ENCODE results near the gene JPH3. TPM values are rescaled to one million over a fixed set of nuclear protein-coding genes. Genes with fewer than 3 reads are reported as not detected.

The JPH3 gene
- total and polyA plus RNA-seq, 10 donors, result 0.03 TPM; not detected in 9

GRCh38 chr16:87556941-87557459 is 45.3 kb upstream of the JPH3 start:
- peaks cover 0 to 5% (median 0%) of the 10 kb centered on the region in 7 donors for H3K27me3 ChIP-seq (replicated peaks in 1 of 7)
- peaks cover 0 to 5% (median 0%) of the 10 kb centered on the region in 8 donors for H3K9me3 ChIP-seq
- no peaks in the 10 kb centered on the region for H3K36me3 ChIP-seq
- no peak overlapping the region for H3K4me3 ChIP-seq
- 26 to 45% (median 40%) methylated on average over 4 to 7 of the region's 7 CpGs for WGBS, 5 donors
- peak overlapping the region; percentile 50 to 84 (median 80) for H3K27ac ChIP-seq
- intact Hi-C loops (cut with DNase I; ENCODE audit: low total_unique reads), result no loop called here
- TF ChIP-seq POLR2AphosphoS5 (IDR thresholded peaks at IDR 0.05), result peak; percentile 64 to 77 (median 76)
- no peak for TF ChIP-seq POLR2A (IDR thresholded peaks at IDR 0.05)
- peak; percentile 83 for DNase-seq
- peaks cover 5 to 43% (median 17%) of the 10 kb centered on the region in 6 donors for H3K4me1 ChIP-seq

- Histone ChIP-seq H3K4me3 (no peak overlapping the region), H3K27me3 (replicated peaks in 1 of 7) (peaks cover 0 to 5% (median 0%) of the 10 kb centered on the region in 7 donors), H3K36me3 (no peaks in the 10 kb centered on the region), H3K27ac (no peak overlapping the region), H3K9me3 (peaks cover 0 to 5% (median 0%) of the 10 kb centered on the region in 8 donors), H3K4me1 (peaks cover 5 to 43% (median 17%) of the 10 kb centered on the region in 6 donors)
- TF ChIP-seq POLR2AphosphoS5 (IDR thresholded peaks at IDR 0.05) (no peak), POLR2A (IDR thresholded peaks at IDR 0.05) (no peak), CTCF (IDR thresholded peaks at IDR 0.05 in 8 of 11, conservative IDR thresholded peaks at IDR 0.05 in 3 of 11) (no peak)
- intact Hi-C loops (cut with DNase I; ENCODE audit: low total_unique reads), result no loop called here
- no peak for DNase-seq
- WGBS, 5 donors, result 79 to 96% (median 88%) methylated on average over 3 of the region's 3 CpGs
Measured at GRCh38 chr16:87558682-87559081, 43.6 kb upstream of the JPH3 start.

GRCh38 chr16:87559945-87560344 is 42.4 kb upstream of the JPH3 start:
- H3K27me3 ChIP-seq (replicated peaks in 1 of 7), result peaks cover 0 to 5% (median 0%) of the 10 kb centered on the region in 7 donors
- no peaks in the 10 kb centered on the region for H3K36me3 ChIP-seq
- no peak for TF ChIP-seq POLR2A (IDR thresholded peaks at IDR 0.05)
- TF ChIP-seq CTCF (IDR thresholded peaks at IDR 0.05 in 8 of 11, conservative IDR thresholded peaks at IDR 0.05 in 3 of 11), result no peak
- intact Hi-C loops (cut with DNase I; ENCODE audit: low total_unique reads), result no loop called here
- DNase-seq, result no peak
- 44 to 64% (median 46%) methylated on average over 17 of the region's 17 CpGs for WGBS, 5 donors
- peaks cover 0 to 5% (median 0%) of the 10 kb centered on the region in 8 donors for H3K9me3 ChIP-seq
- H3K4me3 ChIP-seq, result no peak overlapping the region
- H3K27ac ChIP-seq, result no peak overlapping the region
- peaks cover 5 to 40% (median 16%) of the 10 kb centered on the region in 6 donors for H3K4me1 ChIP-seq

- TF ChIP-seq POLR2AphosphoS5 (IDR thresholded peaks at IDR 0.05), result no peak
- no peak for TF ChIP-seq CTCF (IDR thresholded peaks at IDR 0.05 in 8 of 11, conservative IDR thresholded peaks at IDR 0.05 in 3 of 11)
- TF ChIP-seq POLR2A (IDR thresholded peaks at IDR 0.05), result no peak
- peaks cover 5 to 40% (median 15%) of the 10 kb centered on the region in 6 donors for H3K4me1 ChIP-seq
- H3K36me3 ChIP-seq, result no peaks in the 10 kb centered on the region
- 71 to 76% (median 73%) methylated on average over 12 of the region's 12 CpGs for WGBS, 5 donors
- no peak overlapping the region for H3K4me3 ChIP-seq
- intact Hi-C loops (cut with DNase I; ENCODE audit: low total_unique reads), result no loop called here
- H3K27ac ChIP-seq, result no peak overlapping the region
- peaks cover 0 to 5% (median 0%) of the 10 kb centered on the region in 7 donors for H3K27me3 ChIP-seq (replicated peaks in 1 of 7)
- no peak for DNase-seq
- peaks cover 0 to 5% (median 0%) of the 10 kb centered on the region in 8 donors for H3K9me3 ChIP-seq
Measured at GRCh38 chr16:87560428-87561199, 41.7 kb upstream of the JPH3 start.
